HepG2 (cell line): ENCODE results near the gene RGS19. TPM values are rescaled to one million over a fixed set of nuclear protein-coding genes. Genes with fewer than 3 reads are reported as not detected.
A peak's percentile ranks its signal among the peaks of the same experiment; 100 is the strongest.

Experiments used
- CSRNP2 ChIP-seq: sonication (generic); formaldehyde crosslinking; conservative IDR thresholded peaks from 2 replicates; pipeline ENCODE4 v1.8.0; 2022; ENCODE audit warnings: low read depth, missing genetic modification reagents
- PRPF4 ChIP-seq: fragments of 200-400 bp; formaldehyde crosslinking; IDR thresholded peaks from 2 replicates; pipeline ENCODE4 v1.6.1; 2016; ENCODE audit warnings: low read length, low read depth; ENCODE audit not compliant: poor library complexity, severe bottlenecking
- RERE ChIP-seq: IDR thresholded peaks from 2 replicates; pipeline ENCODE4 v1.6.1; 2016; ENCODE audit warnings: low read depth, missing genetic modification reagents, missing compliant biosample characterization
- RNF219 ChIP-seq: sonication (generic); formaldehyde crosslinking; IDR thresholded peaks from 2 replicates; pipeline ENCODE4 v1.5.0; 2020; ENCODE audit warnings: mild to moderate bottlenecking, missing genetic modification reagents
- SMARCE1 ChIP-seq: fragments of 450-650 bp; IDR thresholded peaks from 2 replicates; pipeline ENCODE4 v1.6.1; 2017; ENCODE audit warnings: borderline replicate concordance
- ZNF138 ChIP-seq: sonication (generic); formaldehyde crosslinking; IDR thresholded peaks from 2 replicates; pipeline ENCODE4 v1.5.0; 2020; ENCODE audit warnings: mild to moderate bottlenecking, low read depth, missing genetic modification reagents
- ZNF205 ChIP-seq: IDR thresholded peaks from 2 replicates; pipeline ENCODE4 v1.6.1; 2018; ENCODE audit warnings: missing biosample characterization, missing genetic modification reagents
- ZNF414 ChIP-seq: sonication (generic); formaldehyde crosslinking; IDR thresholded peaks from 2 replicates; pipeline ENCODE4 v1.5.0; 2020; ENCODE audit warnings: missing genetic modification reagents
- ZNF720 ChIP-seq: sonication (generic); formaldehyde crosslinking; IDR thresholded peaks from 2 replicates; pipeline ENCODE4 v1.4.0; 2020; ENCODE audit warnings: missing genetic modification reagents
- ZNF766 ChIP-seq: sonication (generic); formaldehyde crosslinking; IDR thresholded peaks from 2 replicates; pipeline ENCODE4 v1.5.0; 2020; ENCODE audit warnings: missing genetic modification reagents, borderline replicate concordance
- polyA plus RNA-seq, 8 experiments: library from polyadenylated mRNA; depleted of rRNA in 3 of 8; stranded (reverse) in 7 of 8; unstranded in 1 of 8; fragments of >200 nt; fragmentation: Illumina TruSeq in 4 of 8; extraction: Trizol in 4 of 8; gene quantifications; 2 replicates each; pipeline versions ENCODE4 v1.2.1 to v1.2.3, GENCODE V29; 2011 to 2016; ENCODE audit warnings: low read depth in 4 of 8, missing spikeins in 1 of 8, mixed read lengths in 1 of 8; ENCODE audit not compliant: insufficient read depth in 1 of 8
- total RNA-seq, 5 experiments: library from RNA; depleted of rRNA; stranded (reverse); fragments of >200 nt; fragmentation: Illumina TruSeq; extraction: Trizol; gene quantifications; 2 replicates each; pipeline ENCODE4 v1.2.3, GENCODE V29; 2016; ENCODE audit warnings: low read depth in 1 of 5

The RGS19 gene
- total and polyA plus RNA-seq, 2 of the 13 experiments (the other 11 are each of a cell fraction or from before 2014, with no cell fraction given) = 10.7 to 11.9 TPM

GRCh38 chr20:64065062-64065973 is 14.0 kb downstream of the RGS19 start (continued):
- TF ChIP-seq PRPF4 (no peak), ZNF138 (peak; percentile 66; the same call in 1 of the 2 replicates), CSRNP2 (CRISPR knock-in tag) (0 out of 2 replicates have a peak, but pooled peaks have one; percentile 77), ZNF205 (CRISPR knock-in tag) (0 out of 2 replicates have a peak, but pooled peaks have one; percentile 13), ZNF766 (CRISPR knock-in tag) (no peak), RERE (CRISPR knock-in tag) (no peak), ZNF720 (CRISPR knock-in tag) (peak; percentile 30; the same call in 1 of the 2 replicates), RNF219 (CRISPR knock-in tag) (no peak), ZNF414 (CRISPR knock-in tag) (no peak), SMARCE1 (no peak)
